Thyroid gland (tissue), 4 donors: ENCODE results near the gene LMBR1. TPM values are rescaled to one million over a fixed set of nuclear protein-coding genes. Genes with fewer than 3 reads are reported as not detected.

Experiments used
- DNase-seq, 2 donors: peaks; one replicate each; pipeline ENCODE4 v3.0.0-alpha.2; 2019
- H3K27ac ChIP-seq, 3 donors: fragments of 200-600 bp; sonication (generic); 1 replicate in 2 of 3; 2 replicates in 1 of 3; pipeline ENCODE4 v1.5.1; 2016 to 2019; ENCODE audit warnings: mild to moderate bottlenecking in 1 of 3, moderate library complexity in 1 of 3
- H3K27me3 ChIP-seq: fragments of 200-600 bp; sonication (generic); one replicate; pipeline ENCODE4 v1.5.1; 2019
- H3K36me3 ChIP-seq, 2 donors: fragments of 200-600 bp; sonication (generic); one replicate each; pipeline ENCODE4 v1.5.1; 2016 to 2019
- H3K4me1 ChIP-seq, 2 donors: fragments of 200-600 bp; sonication (generic); one replicate each; pipeline ENCODE4 v1.5.1; 2017 to 2019
- H3K4me3 ChIP-seq, 3 donors: fragments of 200-600 bp; sonication (generic); replicated peaks in 1 of 3; 1 replicate in 2 of 3; 2 replicates in 1 of 3; pipeline ENCODE4 v1.5.1; 2016; ENCODE audit warnings: mild to moderate bottlenecking in 1 of 3
- H3K9me3 ChIP-seq: fragments of 200-600 bp; sonication (generic); one replicate; pipeline ENCODE4 v1.5.1; 2017
- CTCF ChIP-seq, 6 experiments: fragments of 200-600 bp in 3 of 6; fragments of 450-650 bp in 3 of 6; sonication (generic) in 3 of 6; IDR thresholded peaks; one replicate each; pipeline ENCODE4 v1.5.1; 2016 to 2019; ENCODE audit warnings: antibody characterized with exemption in 6 of 6, mild to moderate bottlenecking in 2 of 6, inconsistent platforms in 1 of 6, moderate library complexity in 1 of 6
- POLR2A ChIP-seq, 2 donors: fragments of 450-650 bp; IDR thresholded peaks; one replicate each; pipeline ENCODE4 v1.6.1; 2017; ENCODE audit warnings: antibody characterized with exemption in 2 of 2, mild to moderate bottlenecking in 2 of 2, moderate library complexity in 1 of 2
- WGBS, 2 donors: methylation state at CpG; one replicate each; pipeline ENCODE4 v1.1.5; 2017; 5-methylcytosine and 5-hydroxymethylcytosine counted together
- intact Hi-C: fragments of 100-400 bp; cut with DNase I; formaldehyde crosslinking; loops from one replicate; pipeline ENCODE4 v1.15.1; 2023
- total RNA-seq, 4 donors: library from RNA; depleted of rRNA; stranded (reverse); fragments of >200 nt; gene quantifications; one replicate each; pipeline ENCODE4 v1.2.3, GENCODE V29; 2016

Gene LMBR1
- total RNA-seq, 4 donors from 2014 or later = 73.9 to 205 (median 113) TPM

- H3K27ac ChIP-seq = no peak overlapping the region
- TF ChIP-seq CTCF (IDR thresholded peaks at IDR 0.05) (peak in 5 of 6 experiments; percentile 33 to 87 (median 79)), POLR2A (IDR thresholded peaks at IDR 0.05) (no peak)
- DNase-seq = peak; percentile 74 to 78
- H3K36me3 ChIP-seq = no peaks in the 10 kb centered on the region
- no peaks in the 10 kb centered on the region for H3K9me3 ChIP-seq
- no peaks in the 10 kb centered on the region for H3K4me1 ChIP-seq
- no peak overlapping the region for H3K4me3 ChIP-seq
- WGBS, 2 donors = 19 to 22% methylated on average over 8 of the region's 8 CpGs
- intact Hi-C loops = loop anchor here (5.0 kb wide), 1 partner anchor 967 kb away; no protein-coding TSS in a partner anchor
- H3K27me3 ChIP-seq = no peaks in the 10 kb centered on the region
These were observed 128.8 kb downstream of the LMBR1 start for GRCh38 chr7:156764016-156764669.

- intact Hi-C loops = loop anchor here (5.0 kb wide), 1 partner anchor 962 kb away; no protein-coding TSS in a partner anchor
- Histone ChIP-seq H3K4me3 (no peak overlapping the region), H3K36me3 (no peaks in the 10 kb centered on the region), H3K9me3 (no peaks in the 10 kb centered on the region), H3K4me1 (no peaks in the 10 kb centered on the region), H3K27me3 (no peaks in the 10 kb centered on the region), H3K27ac (no peak overlapping the region)
- TF ChIP-seq POLR2A (IDR thresholded peaks at IDR 0.05) = no peak
- TF ChIP-seq CTCF (IDR thresholded peaks at IDR 0.05) = no peak
- 94 to 98% methylated on average over 7 of the region's 7 CpGs for WGBS, 2 donors
- DNase-seq = no peak
These were observed 133.3 kb downstream of the LMBR1 start for GRCh38 chr7:156759579-156760202.

GRCh38 chr7:156759143-156759542 is 133.8 kb downstream of the LMBR1 start:
- intact Hi-C loops = no loop called here
- H3K4me1 ChIP-seq = no peaks in the 10 kb centered on the region
- WGBS, 2 donors = 95 to 99% methylated on average over 2 of the region's 2 CpGs
- H3K27ac ChIP-seq = no peak overlapping the region
- H3K9me3 ChIP-seq = no peaks in the 10 kb centered on the region
- no peak for TF ChIP-seq CTCF (IDR thresholded peaks at IDR 0.05)
- no peak for TF ChIP-seq POLR2A (IDR thresholded peaks at IDR 0.05)
- no peaks in the 10 kb centered on the region for H3K36me3 ChIP-seq
- H3K27me3 ChIP-seq = no peaks in the 10 kb centered on the region
- no peak for DNase-seq
- no peak overlapping the region for H3K4me3 ChIP-seq

- 87 to 89% methylated on average over 4 of the region's 4 CpGs for WGBS, 2 donors
- intact Hi-C loops = no loop called here
- Histone ChIP-seq H3K4me3 (no peak overlapping the region), H3K4me1 (no peaks in the 10 kb centered on the region), H3K36me3 (no peaks in the 10 kb centered on the region), H3K27ac (no peak overlapping the region), H3K9me3 (no peaks in the 10 kb centered on the region), H3K27me3 (no peaks in the 10 kb centered on the region)
- no peak for DNase-seq
- TF ChIP-seq POLR2A (IDR thresholded peaks at IDR 0.05) (no peak), CTCF (IDR thresholded peaks at IDR 0.05) (no peak)
These were observed 138.8 kb downstream of the LMBR1 start for GRCh38 chr7:156754201-156754600.

GRCh38 chr7:156753630-156754029 is 139.4 kb downstream of the LMBR1 start:
- Histone ChIP-seq H3K27ac (no peak overlapping the region), H3K4me3 (no peak overlapping the region), H3K27me3 (no peaks in the 10 kb centered on the region), H3K36me3 (no peaks in the 10 kb centered on the region), H3K4me1 (no peaks in the 10 kb centered on the region), H3K9me3 (no peaks in the 10 kb centered on the region)
- no peak for DNase-seq
- intact Hi-C loops = no loop called here
- 83 to 88% methylated on average over 7 of the region's 7 CpGs for WGBS, 2 donors
- TF ChIP-seq CTCF (IDR thresholded peaks at IDR 0.05) (no peak), POLR2A (IDR thresholded peaks at IDR 0.05) (no peak)
